HG03378 (cell line): ENCODE results near the gene RELL1.
"Not testable (repeated sequence)": the region's sequence is repeated elsewhere in the genome, so short reads cannot be mapped to it uniquely, and the experiment has no call there.

Experiments
- ATAC-seq: cut with Tn5 transposase; IDR thresholded peaks from one replicate; pipeline ENCODE4 v1.9.1; 2021; ENCODE audit warnings: mild to moderate bottlenecking, moderate library complexity; ENCODE audit not compliant: unreplicated experiment

The RELL1 gene

DNA sequence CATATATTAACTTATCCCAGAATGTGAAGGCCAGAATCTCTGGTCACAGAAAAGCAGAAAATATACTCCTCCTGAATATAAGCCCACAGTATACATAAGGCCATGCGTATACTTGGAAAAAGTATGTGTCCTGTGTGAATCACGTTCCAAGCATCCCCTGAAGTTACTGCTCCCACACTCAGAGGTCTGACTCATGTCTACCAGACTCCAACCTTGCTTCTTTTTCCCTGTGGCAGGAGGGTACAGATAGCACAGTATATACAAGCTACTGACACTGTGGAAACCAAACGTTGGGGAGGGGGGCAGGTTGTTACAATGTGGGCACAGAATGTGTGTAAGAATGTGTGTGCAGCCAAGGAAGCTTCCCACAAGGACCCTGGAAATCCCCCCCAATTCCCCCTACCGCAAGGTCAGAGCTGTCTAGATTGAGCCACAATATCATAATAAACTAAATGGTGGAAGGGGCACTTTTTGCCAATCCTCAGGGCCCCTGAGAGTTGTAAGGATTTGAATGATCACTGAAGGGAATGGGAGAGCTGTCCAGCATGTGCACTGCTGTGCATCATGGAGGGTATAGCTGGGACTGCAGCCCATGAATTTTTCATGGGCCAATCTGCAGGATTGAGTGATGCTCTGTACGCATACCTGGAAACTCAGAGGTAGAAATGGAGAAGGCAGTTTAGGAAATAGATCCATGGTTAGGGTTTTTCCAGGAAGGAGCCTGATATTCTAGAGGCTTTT is 7.4 kb upstream of the RELL1 start:
- no peak for ATAC-seq

DNA sequence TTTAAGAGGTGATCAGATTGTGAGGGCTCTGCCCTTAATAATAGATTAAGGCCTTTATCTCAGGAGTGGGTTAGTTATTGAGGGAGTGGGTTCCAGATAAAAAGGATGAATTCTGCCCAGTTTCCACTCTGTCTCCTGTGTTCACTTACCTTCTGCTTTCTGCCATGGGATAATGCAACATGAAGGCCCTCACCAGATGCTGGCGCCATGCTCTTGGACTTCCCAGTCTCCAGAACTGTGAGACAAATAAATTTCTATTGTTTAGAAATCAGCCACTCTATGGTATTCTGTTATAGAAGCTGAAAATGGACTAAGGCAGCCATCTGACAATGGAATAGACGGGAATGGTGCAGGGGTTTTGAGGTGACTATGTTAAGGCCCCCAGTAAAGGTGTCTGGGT is 6.9 kb upstream of the RELL1 start:
- ATAC-seq: no peak

- no peak for ATAC-seq
These were observed 4.8 kb upstream of the RELL1 start for GRCh38 chr4:37690976-37691375.

DNA sequence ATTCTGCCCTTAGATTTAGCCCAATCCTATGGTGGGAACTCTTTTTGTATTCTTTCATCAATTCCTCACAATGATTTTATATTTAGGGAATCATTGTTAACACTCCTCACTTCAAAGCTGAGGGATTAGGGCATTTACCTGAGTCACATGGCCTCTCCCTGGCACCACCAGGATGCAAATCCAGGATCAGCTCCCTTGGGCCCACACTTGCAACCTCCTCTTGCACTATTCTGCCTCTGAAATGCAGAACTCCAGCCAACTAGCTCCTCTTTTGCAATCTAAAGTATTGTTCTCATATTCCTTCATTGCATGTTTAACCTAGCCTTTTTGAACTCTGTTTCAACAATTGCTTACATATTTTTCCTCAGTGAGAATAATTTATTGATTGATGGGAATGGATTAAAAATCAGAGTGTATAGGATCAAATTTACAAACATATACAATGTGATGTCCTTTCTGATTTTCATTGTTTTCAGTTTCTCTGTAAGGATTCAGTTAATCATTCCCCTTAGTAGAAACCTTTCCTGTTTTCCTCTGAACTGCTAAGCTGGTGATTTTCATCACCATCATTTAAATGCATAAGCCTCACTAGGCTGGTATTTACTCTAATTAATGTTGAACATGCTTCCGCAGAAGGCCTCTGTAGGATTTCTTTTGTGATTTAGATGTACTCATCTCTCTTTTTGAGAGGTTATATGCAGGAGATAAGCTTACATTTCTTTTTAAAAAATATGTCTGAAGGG is 3.3 kb upstream of the RELL1 start:
- ATAC-seq: no peak

DNA sequence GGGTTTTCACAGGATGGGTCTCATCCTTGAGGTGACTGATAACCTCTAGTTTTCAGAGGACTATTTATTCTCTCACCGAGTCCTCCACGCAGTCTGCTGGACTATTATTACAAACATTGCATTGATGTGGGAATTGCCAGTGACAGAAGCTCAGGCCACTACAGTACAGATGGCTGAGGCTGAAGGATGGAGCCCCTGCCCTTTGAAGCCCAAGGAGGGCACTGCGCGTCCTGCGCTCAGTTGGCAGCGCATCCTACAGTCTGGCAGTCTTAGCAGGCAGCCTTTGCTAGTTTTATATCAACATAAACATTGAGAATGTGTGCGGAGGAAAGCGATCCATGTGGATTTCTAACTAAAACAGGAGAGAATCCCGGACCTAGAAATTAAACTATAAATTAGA is 1.5 kb upstream of the RELL1 start:
- no peak for ATAC-seq

- no peak for ATAC-seq
These were observed 1.0 kb upstream of the RELL1 start for GRCh38 chr4:37687194-37687562.

DNA sequence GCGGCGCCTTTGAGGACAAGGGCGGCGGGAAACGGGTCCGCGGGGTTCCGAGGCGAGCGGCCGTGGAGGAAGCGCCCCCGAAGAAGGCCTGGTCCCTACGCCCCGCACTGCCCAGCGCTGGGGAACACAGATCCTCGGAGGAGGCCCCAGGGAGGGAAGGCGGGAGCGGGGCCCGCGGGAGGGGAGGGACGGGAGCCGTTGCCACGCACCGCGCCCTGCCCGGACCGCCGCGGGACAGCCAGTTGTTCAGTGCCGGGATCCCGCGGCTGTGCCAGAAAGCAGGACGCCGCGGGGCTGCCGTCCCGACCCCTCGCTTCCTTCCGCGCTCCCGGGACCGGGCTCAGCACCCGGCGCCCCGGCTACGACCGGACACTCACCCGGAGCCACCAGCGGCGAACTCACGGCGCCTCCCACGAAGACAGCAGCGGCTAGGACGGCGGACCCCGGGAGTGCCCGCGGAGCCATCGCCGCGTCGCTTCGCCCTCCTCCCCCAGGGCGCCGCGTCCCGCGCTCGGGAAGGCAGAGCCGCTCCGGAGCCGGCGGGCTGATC is 278 bp downstream of the RELL1 start:
- ATAC-seq: peak; percentile 12

GRCh38 chr4:37685161-37685822 is 884 bp downstream of the RELL1 start:
- ATAC-seq: no peak

DNA sequence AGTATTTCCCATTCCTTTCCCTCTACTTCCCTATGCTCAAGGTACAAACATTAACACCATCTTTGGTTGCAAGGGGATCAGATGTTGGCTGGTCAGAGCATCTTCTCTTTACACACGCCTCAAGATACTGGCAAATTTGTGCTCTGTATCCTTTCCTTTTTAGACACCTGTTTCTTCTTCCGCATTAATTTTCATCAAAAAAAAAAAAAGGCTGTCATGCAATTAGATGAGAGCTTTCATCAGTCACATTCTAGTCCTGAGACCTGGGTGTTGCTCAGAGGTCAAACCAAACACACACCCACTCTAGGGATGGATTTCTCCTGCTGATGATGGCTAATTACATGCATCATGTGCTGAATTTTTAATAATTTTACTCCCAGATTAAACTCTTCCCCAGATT is 2.0 kb downstream of the RELL1 start:
- no peak for ATAC-seq

DNA sequence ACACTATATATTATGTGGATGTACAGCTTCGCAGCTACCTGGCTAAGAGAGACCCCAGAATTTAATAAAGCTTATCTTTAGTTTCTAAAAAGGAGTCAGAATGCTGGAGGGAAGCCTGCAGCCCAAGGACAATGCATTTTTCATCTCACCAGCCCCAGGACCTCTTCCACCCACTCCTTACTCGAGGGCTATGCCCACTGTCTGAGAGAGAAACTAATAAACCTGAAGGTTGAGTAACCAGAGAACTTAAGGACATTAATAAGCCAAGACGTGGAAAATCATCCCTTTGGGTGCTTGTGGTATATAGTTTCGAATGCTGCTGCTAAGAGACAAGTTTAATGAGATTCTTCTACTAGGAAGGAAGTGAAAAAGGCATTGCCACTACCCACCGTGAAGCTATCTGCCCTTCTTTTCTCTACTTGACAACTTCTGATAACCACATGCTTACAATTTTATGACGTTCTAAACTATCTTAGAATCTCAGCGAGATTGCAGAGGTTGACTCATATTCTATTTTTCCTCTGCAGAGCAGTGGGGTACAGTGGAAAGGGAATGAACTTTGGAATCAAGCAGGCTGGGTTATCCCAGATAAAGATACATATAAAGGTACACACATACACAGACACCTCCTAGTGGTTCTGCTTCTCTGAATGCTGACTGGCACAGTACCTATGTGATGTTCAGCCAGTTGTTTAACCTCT is 3.3 kb downstream of the RELL1 start:
- peak; percentile 57 for ATAC-seq

- no peak for ATAC-seq
These were observed 6.1 kb downstream of the RELL1 start for GRCh38 chr4:37680089-37680488.

- ATAC-seq: no peak
These were observed 6.9 kb downstream of the RELL1 start for GRCh38 chr4:37679301-37679700.

GRCh38 chr4:37678624-37679023 is 7.6 kb downstream of the RELL1 start:
- ATAC-seq: no peak

DNA sequence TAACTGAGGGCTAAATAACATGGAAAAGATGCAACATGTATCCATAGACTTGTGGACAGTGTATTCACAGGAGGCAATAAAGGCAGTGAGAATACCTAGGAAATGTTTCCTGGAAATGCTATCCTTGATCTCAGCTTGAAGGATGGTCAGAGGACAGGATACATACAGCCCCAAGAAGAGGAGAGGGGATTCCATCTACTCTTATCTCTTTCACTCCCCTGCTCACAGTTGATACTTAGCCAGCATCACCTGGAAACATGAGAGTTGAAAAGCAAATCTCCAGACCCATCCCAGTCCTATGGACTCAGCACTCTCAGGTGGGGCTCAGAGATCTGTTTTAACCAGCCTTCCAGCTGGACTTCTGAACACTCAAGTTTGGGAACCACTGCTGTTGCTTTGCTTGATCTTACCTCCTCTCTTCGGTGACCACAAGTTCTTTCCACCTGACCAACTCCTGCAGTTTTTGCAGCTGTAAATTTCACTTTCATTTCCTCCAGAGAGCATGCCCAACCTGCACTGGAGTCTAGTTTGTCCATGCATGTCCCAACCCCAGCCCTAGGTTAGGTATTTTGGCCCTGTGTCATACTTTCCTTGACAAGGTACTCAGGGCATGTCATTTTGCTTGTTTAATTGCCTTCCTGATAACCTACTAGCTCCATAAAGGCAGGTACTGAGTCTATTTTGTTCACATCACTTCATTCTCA is 10.4 kb downstream of the RELL1 start:
- ATAC-seq: peak; percentile 96

DNA sequence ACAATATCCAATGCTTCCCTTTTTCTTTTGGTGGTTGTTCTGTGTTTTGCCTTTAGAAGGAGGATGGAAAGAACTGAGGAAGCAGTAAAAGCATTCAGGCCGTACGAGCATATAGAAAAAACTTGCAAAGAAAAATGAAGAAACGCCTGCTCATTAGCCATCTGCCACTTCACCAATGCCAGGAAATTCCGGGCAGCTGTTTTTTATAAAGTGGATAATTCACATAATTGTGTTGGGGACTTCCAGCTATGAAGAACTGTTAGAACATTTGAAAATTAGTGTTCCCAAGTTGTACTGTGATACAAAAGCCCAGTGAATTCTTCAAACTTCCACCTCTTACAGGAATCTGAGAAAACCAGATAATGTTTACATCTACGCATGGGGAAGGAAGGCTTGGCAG is 11.7 kb downstream of the RELL1 start:
- ATAC-seq: no peak

- ATAC-seq: no peak
These were observed 12.5 kb downstream of the RELL1 start for GRCh38 chr4:37673538-37674192.

DNA sequence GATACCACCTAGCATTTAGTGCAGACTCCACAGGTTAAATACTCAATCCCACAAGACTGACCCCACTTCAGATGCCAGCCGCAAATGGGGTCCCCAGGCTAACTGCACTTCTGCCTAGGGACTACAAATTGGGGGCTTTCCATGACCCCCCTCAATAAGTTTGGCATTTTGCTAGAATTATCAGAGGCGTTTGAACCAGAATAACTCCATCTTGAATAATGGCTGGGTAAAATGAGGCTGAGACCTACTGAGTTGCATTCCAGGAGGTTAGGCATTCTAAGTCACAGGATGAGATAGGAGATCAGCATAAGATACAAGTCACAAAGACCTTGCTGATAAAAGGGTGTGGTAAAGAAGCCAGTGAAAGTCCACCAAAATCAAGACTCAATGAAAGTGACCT is 15.1 kb downstream of the RELL1 start:
- ATAC-seq: no peak

GRCh38 chr4:37670249-37670648 is 15.9 kb downstream of the RELL1 start:
- ATAC-seq: no peak

GRCh38 chr4:37669124-37669523 is 17.1 kb downstream of the RELL1 start:
- not testable (repeated sequence) for ATAC-seq
